ENCODE data around the gene PPIL1.
"Not testable (repeated sequence)": the region's sequence is repeated elsewhere in the genome, so short reads cannot be mapped to it uniquely, and the experiment has no call there.

The PPIL1 gene

DNA sequence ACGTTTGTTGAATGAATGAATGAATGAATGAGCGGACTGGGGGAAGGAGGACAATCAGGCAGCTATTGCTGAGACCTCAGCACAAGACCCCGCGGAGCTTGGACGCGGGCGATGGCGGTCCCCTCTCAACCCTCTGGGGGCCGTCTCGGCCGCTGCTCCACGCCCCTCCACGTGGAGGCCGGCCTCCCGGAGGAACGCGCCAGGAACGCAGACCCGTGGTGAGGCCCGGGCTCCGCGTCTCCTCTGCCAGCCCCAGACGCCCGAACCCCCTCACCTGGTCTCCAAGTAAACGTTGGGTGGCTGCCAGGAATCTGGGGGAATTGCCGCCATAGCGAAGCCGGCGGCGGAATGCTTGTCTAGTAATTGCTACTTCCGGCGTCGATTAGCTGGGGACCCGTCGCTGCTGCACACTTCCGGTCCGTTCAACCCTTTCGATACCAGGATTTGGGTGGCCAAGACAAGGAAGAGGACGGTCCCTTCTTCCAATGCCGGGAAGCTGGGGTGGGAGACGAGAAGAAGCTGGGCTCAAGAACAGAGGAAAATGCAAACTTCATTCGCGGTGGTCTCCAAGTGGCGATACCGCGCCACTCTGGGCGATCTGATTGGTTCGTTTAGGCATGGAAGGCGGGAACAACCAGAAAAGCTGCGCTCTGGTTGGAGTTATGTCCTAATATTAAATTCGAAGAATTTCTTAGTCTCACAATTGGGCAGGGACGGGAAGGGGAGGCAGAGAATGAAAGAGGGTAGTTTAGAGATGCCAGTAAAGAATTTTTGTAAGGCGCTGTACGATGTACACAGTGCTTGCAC, at the start of gene PPIL1:
TSS of gene PPIL1 (minus strand) at position 361 of the 807 bp plus-strand sequence. CDS start at position 330, 31 bp downstream.
- DNase-seq (ENCODE audit: low spot score): peak; percentile 96

DNA sequence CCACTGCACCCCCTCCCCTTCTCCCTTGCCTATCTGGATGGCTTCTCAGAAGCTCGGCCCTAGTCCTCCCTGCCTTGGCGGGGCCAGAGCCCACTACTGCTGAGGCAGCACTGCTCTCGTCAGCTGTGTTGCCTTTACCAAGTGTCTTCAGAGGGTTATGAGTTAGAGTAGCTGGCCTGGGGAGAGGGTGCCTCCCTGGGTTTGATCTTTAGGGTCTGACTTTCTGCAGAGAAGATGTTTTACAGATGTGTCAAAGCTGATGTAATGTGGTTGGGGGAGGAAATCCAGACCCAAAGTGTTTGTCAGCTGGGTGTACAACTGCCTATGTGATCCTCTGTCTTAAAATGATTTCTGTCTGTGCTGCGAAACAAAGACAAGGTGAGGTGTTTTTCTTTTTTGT, 49.5 kb upstream of the PPIL1 start:
- DNase-seq (ENCODE audit: low spot score): no peak

GRCh38 chr6:36920546-36920945, 45.9 kb upstream of the PPIL1 start:
- DNase-seq (ENCODE audit: low spot score): no peak

DNA sequence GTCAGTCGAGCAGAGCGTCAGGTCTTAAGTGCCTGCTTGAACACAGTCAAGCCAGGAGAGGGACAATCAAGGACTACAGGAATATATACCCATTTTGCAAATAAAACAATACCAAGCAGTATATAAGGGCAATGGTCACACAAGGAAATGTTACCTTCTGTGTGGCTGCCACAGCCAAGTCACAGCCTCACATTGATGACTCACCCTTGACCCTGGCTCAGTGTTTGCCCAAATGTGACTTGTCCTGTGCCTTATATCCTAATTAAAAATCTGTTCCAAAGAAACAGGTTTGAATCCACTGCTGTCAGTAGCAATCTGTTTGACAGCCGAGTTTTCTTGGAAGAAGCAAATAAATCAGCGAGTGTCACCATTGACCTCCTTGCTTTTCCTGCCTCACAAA, 45.4 kb upstream of the PPIL1 start:
- DNase-seq (ENCODE audit: low spot score): no peak

DNA sequence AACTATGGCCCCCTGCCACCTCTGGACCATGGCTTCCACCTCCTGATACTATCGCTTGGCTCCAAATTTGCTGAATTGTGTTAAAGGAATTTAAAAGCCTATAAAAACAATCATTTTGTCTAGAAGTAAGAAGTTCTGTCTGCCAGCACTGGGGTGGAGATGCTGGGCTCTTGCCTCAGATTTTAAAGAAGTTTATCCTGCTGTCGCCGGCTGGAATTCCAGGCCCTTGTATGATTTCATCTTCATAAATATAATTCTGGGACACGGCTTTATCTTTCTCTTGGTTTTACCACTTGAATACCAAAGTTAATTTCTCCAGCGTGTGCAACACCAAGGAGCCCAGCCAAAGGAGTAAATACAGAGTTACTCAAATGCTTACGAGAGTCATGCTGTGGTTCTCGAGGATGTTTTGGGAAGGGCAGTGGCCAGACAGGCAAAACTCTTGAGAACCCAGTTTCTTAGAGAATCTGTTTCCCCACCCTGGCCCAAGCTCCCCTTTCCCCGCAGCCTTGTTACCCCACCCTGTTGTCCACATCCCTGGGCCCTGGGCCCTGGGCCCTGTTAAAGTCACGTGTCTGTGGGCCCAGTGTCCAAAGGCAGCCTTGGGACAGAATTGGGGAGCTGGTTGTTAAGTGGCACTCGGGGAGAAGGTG, 43.1 kb upstream of the PPIL1 start:
- no peak for DNase-seq (ENCODE audit: low spot score)

DNA sequence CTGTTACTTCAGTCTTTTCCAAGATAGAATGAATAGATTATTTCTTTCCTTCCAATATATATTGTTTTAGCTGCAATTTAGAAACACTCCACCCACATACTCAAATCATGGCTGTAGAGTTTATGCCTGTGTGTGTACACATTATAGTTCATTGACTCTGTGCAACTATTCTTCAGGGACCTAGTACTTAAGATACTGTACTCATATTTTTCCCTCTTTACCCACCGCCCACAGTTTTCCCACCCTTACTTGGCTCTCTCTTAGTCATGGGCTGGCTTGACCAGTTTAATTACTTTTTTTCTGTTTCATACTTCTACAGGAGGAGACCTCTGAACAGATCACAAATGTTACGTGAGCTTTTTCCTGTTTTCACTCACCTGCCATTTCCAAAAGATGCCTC, 41.5 kb upstream of the PPIL1 start:
- DNase-seq (ENCODE audit: low spot score): no peak

DNA sequence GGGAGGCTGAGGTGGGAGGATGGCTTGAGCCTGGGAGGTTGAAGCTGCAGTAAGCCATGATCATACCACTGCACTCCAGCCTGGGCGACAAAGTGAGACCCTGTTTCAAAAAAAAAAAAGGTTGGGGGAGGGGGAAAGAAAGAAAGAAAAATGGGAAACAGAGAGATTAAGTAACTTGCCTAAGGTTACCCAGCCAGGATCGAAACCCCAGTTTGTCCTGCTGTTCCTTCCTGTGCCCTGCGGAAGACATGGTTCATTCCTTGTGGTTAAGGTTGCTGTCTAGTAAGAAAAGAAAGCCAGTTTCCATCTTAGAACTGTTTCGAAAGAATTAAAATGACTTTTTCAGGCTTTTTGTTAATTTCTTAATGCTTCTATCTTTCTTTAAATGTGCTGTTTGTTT, 41.0 kb upstream of the PPIL1 start:
- no peak for DNase-seq (ENCODE audit: low spot score)

- no peak for DNase-seq (ENCODE audit: low spot score)
These were observed 39.7 kb upstream of the PPIL1 start for GRCh38 chr6:36914227-36914794.

DNA sequence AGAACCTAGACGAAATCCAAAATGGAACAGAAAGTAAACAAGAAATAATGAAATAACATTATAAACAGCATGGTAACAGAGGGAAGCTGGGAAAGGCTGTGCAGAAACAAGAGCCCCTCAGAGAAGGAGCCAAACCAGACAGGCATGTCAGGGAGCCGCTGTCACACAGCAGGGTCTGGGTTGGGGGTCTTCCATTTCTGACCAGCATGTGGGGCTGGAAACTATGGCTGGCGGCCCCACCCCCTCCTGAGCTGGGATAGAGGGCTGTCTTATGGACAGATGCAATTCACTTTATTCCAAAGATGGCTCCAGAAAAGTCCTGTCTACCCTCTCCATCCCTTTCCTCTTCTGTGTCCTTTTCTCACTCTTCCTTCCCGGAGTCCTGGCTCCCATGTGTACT, 38.5 kb upstream of the PPIL1 start:
- no peak for DNase-seq (ENCODE audit: low spot score)

- no peak for DNase-seq (ENCODE audit: low spot score)
These were observed 38.0 kb upstream of the PPIL1 start for GRCh38 chr6:36912586-36912985.

GRCh38 chr6:36912030-36912454, 37.4 kb upstream of the PPIL1 start:
- no peak for DNase-seq (ENCODE audit: low spot score)

DNA sequence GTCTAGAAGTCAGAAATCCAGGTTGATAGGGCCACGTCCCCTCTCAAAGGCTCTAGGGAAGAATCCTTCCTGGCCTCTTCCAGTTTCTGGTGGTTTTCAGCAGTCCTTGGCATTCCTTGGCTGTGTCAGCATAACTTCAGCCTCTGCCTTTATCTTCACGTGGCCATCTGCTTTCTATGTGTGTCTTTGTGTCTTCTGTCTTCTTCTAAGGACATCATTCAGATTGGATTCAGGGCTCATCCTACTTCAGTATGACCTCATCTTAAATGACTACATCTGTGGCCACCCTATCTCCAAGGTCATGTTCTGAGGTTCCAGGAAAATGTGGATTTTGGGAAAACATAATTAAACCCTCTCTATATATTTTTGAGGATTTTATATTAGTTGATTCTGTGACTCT, 34.1 kb upstream of the PPIL1 start:
- no peak for DNase-seq (ENCODE audit: low spot score)

DNA sequence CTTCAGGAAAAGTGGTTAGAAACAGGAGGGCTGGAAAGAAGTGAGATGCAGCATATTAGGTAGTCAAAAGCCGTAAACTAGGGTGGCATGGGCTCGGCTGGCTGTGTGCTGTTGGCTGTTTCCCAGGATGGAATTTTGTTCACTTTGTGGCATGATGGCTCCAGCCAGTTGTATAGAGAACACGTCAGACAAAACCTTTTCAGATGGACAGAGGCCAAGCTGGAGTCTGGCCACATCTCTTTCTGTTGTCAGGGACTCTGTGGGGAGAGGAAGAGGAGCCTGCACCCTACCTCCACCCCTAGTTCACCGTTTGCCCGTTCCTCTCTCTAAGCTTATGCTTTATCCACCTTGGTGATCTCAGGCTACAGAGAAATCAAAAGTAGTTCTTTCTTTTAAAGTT, 33.2 kb upstream of the PPIL1 start:
- DNase-seq (ENCODE audit: low spot score): no peak

- no peak for DNase-seq (ENCODE audit: low spot score)
These were observed 32.1 kb upstream of the PPIL1 start for GRCh38 chr6:36906539-36907325.

GRCh38 chr6:36904851-36905393, 30.3 kb upstream of the PPIL1 start:
- DNase-seq (ENCODE audit: low spot score): no peak

DNA sequence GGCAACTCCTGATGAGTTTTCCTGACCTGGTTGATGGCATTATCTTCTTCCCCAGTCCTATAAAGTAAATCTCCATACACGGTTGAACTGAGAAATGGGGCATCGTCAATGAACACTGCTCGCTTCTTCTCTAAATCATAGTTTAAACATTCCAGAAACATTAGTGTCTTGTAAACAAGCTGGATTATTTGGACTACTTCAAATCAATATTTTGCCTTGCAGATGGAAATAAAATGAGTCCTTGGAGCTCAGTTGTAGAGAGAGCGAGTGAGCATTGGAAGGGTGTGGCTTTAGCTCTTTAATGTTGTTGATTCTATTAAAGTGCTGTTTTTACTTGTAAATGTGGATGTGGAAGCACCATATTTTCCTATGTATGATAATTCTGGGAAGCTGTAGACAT, 29.5 kb upstream of the PPIL1 start:
- DNase-seq (ENCODE audit: low spot score): no peak

GRCh38 chr6:36897609-36898008, 23.0 kb upstream of the PPIL1 start:
- no peak for DNase-seq (ENCODE audit: low spot score)

- no peak for DNase-seq (ENCODE audit: low spot score)
These were observed 19.7 kb upstream of the PPIL1 start for GRCh38 chr6:36893976-36894932.

DNA sequence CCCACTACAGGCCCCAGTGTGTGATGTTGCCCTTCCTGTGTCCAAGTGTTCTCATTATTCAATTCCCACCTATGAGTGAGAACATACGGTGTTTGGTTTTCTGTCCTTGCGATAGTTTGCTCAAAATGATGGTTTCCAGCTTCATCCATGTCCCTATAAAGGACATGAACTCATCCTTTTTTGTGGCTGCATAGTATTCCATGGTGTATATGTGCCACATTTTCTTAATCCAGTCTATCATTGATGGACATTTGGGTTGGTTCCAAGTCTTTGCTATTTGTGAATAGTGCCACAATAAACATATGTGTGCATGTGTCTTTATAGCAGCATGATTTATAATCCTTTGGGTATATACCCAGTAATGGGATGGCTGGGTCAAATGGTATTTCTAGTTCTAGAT, 16.6 kb upstream of the PPIL1 start:
- not testable (repeated sequence) for DNase-seq (ENCODE audit: low spot score)

DNA sequence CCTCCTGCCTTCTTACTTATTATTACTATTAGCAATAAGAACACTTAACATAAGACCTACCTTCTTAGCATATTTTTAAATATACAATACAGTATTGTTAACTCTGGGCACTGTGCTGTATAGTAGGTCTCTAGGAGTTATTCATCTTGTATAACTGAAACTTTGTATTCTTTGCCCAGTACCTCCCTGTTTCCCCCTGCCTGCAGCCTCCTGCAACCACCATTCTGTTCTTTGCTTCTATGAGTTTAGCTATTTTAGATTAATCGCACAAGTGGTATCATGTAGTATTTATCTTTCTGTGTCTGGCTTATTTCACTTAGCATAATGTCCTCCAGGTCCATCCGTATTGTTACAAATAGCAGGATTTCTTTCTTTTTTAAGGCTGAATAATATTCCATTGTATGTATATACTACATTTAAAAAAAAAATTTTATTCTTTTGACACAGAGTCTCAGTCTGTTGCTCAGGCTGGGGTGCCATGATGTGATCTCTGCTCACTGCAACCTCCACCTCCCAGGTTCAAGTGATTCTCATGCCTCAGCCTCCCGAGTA, 15.6 kb upstream of the PPIL1 start:
- DNase-seq (ENCODE audit: low spot score): no peak

Data from left forelimb (tissue), 1 donor.